K562 (cell line): ENCODE data around the gene BTBD2. TPM values are rescaled to one million over a fixed set of nuclear protein-coding genes. Genes with fewer than 3 reads are reported as not detected.
A peak's percentile ranks its signal among the peaks of the same experiment; 100 is the strongest.

Experiments used
- CBX3 ChIP-seq, 2 experiments: IDR thresholded peaks; 1 replicate in 1 of 2; 2 replicates in 1 of 2; pipeline ENCODE4 v1.6.1; 2012; ENCODE audit warnings: inconsistent platforms in 2 of 2, low read length in 2 of 2, borderline replicate concordance in 1 of 2, control low read depth in 1 of 2
- CUX1 ChIP-seq: fragments of 200-800 bp; sonication (Bioruptor generic); IDR thresholded peaks from 2 replicates; pipeline ENCODE4 v1.6.1; 2016; ENCODE audit warnings: missing genetic modification characterization, missing compliant biosample characterization
- ERF ChIP-seq: fragments of 450-650 bp; formaldehyde crosslinking; IDR thresholded peaks from 2 replicates; pipeline ENCODE4 v1.4.0; 2020; ENCODE audit warnings: mild to moderate bottlenecking, mixed read lengths
- ESRRB ChIP-seq: fragments of 250-450 bp; sonication (Bioruptor Pico); IDR thresholded peaks from 2 replicates; pipeline ENCODE4 v1.5.0; 2020; ENCODE audit warnings: mild to moderate bottlenecking, moderate library complexity, borderline replicate concordance
- GATA2 ChIP-seq: sonication (generic); formaldehyde crosslinking; IDR thresholded peaks from 2 replicates; pipeline ENCODE4 v1.4.0; 2020; ENCODE audit warnings: mild to moderate bottlenecking, missing genetic modification reagents
- GTF3C2 ChIP-seq: IDR thresholded peaks from 3 replicates; pipeline ENCODE4 v1.6.1; 2011; ENCODE audit warnings: borderline replicate concordance, mild to moderate bottlenecking, moderate library complexity; ENCODE audit not compliant: insufficient read length; ENCODE audit errors: extremely low read depth
- LARP7 ChIP-seq: fragments of 450-650 bp; IDR thresholded peaks from 2 replicates; pipeline ENCODE4 v1.6.1; 2016
- LCOR ChIP-seq: sonication (generic); formaldehyde crosslinking; IDR thresholded peaks from 2 replicates; pipeline ENCODE4 v1.8.0; 2022; ENCODE audit warnings: mild to moderate bottlenecking, missing genetic modification reagents
- MYC ChIP-seq, 2 experiments: fragments of 250-450 bp in 1 of 2; sonication (Bioruptor Pico) in 1 of 2; IDR thresholded peaks; 2 replicates each; pipeline versions ENCODE4 v1.5.1 to v1.6.1; 2012 to 2021; ENCODE audit warnings: low read depth in 2 of 2, borderline replicate concordance in 1 of 2, improper control_type of control experiment in 1 of 2, low read length in 1 of 2, mild to moderate bottlenecking in 1 of 2, moderate library complexity in 1 of 2
- NONO ChIP-seq, 2 experiments: fragments of 200-400 bp in 1 of 2; fragments of 450-650 bp in 1 of 2; formaldehyde crosslinking in 1 of 2; IDR thresholded peaks; 2 replicates each; pipeline ENCODE4 v1.6.1; 2017; ENCODE audit warnings: low read depth in 2 of 2, mild to moderate bottlenecking in 2 of 2, moderate library complexity in 2 of 2, low read length in 1 of 2
- OTX1 ChIP-seq: fragments of 450-650 bp; formaldehyde crosslinking; IDR thresholded peaks from 2 replicates; pipeline ENCODE4 v1.4.0; 2022; ENCODE audit warnings: mild to moderate bottlenecking
- RBM39 ChIP-seq: fragments of 200-400 bp; formaldehyde crosslinking; optimal IDR thresholded peaks from 2 replicates; pipeline ENCODE3; 2018; ENCODE audit warnings: low read depth, low read length
- SAFB ChIP-seq: fragments of 200-400 bp; formaldehyde crosslinking; IDR thresholded peaks from 2 replicates; pipeline ENCODE4 v1.6.1; 2017; ENCODE audit warnings: low read depth, low read length, borderline replicate concordance
- ZBTB49 ChIP-seq: sonication (generic); formaldehyde crosslinking; IDR thresholded peaks from 2 replicates; pipeline ENCODE4 v1.8.0; 2022; ENCODE audit warnings: missing genetic modification reagents, mild to moderate bottlenecking, borderline replicate concordance
- ZC3H11A ChIP-seq: IDR thresholded peaks from 2 replicates; pipeline ENCODE4 v1.6.1; 2012; ENCODE audit warnings: low read depth, low read length, improper control_type of control experiment
- ZNF165 ChIP-seq: fragments of 250-450 bp; sonication (Bioruptor Pico); IDR thresholded peaks from 2 replicates; pipeline ENCODE4 v1.4.0; 2020; ENCODE audit warnings: borderline replicate concordance
- polyA plus RNA-seq, 8 experiments: library from polyadenylated mRNA; depleted of rRNA in 4 of 8; stranded (reverse) in 5 of 8; unstranded in 3 of 8; fragments of >200 nt; fragmentation: Nextera tagmentation in 2 of 8; fragmentation: Illumina TruSeq in 1 of 8; extraction: Ambion mirVana in 2 of 8; extraction: Trizol in 1 of 8; gene quantifications; 2 replicates each; pipeline versions ENCODE4 v1.2.1 to v1.2.3, GENCODE V29; 2011 to 2014; ENCODE audit warnings: inconsistent platforms in 1 of 8, missing spikeins in 1 of 8
- total RNA-seq, 7 experiments: library from RNA; depleted of rRNA in 6 of 7; stranded (reverse); fragments of >200 nt in 6 of 7; fragmentation: Illumina TruSeq in 2 of 7; extraction: Trizol in 2 of 7; gene quantifications; 2 replicates each; pipeline versions ENCODE4 v1.2.1 to v1.2.3, GENCODE V29; 2011 to 2021; ENCODE audit warnings: low replicate concordance in 1 of 7

Gene BTBD2
- total and polyA plus RNA-seq, 9 of the 15 experiments (the other 6 are each of a cell fraction or from before 2014, with no cell fraction given) = 0.10 to 15.6 (median 6.9) TPM

- TF ChIP-seq SAFB = no peak
- no peak for TF ChIP-seq ESRRB (CRISPR knock-in tag)
- TF ChIP-seq RBM39 = no peak
- TF ChIP-seq CUX1 (CRISPR knock-in tag) = no peak
- no peak for TF ChIP-seq GTF3C2
- TF ChIP-seq OTX1 (CRISPR knock-in tag) = no peak
- TF ChIP-seq GATA2 (CRISPR knock-in tag) = no peak
- no peak for TF ChIP-seq CBX3 (IDR thresholded peaks at IDR 0.05; ENCODE audit: borderline replicate concordance in 1 of 2, low read length in 2 of 2)
- no peak for TF ChIP-seq ZC3H11A
- no peak for TF ChIP-seq LARP7
- TF ChIP-seq ZNF165 (CRISPR knock-in tag) = no peak
- TF ChIP-seq ERF (CRISPR knock-in tag) = no peak
- no peak for TF ChIP-seq ZBTB49 (CRISPR knock-in tag)
- peak; percentile 68 for TF ChIP-seq MYC (IDR thresholded peaks at IDR 0.05; ENCODE audit: low read depth, low read length)
- TF ChIP-seq MYC (CRISPR knock-in tag; IDR thresholded peaks at IDR 0.05; ENCODE audit: borderline replicate concordance, low read depth) = peak; percentile 84; the same call in 1 of the 2 replicates
- TF ChIP-seq LCOR = no peak
- TF ChIP-seq NONO (IDR thresholded peaks at IDR 0.05; ENCODE audit: low read depth in 2 of 2, low read length in 1 of 2) = no peak
These were observed 46.2 kb upstream of the BTBD2 start (continued) for GRCh38 chr19:2061495-2062388.
